HG03025 (cell line): Measurements from ENCODE around the gene ARL14EP.

Experiments used
- ATAC-seq: cut with Tn5 transposase; IDR thresholded peaks from one replicate; pipeline ENCODE4 v1.9.1; 2021; ENCODE audit warnings: mild to moderate bottlenecking, moderate library complexity; ENCODE audit not compliant: unreplicated experiment, low FRiP score

Gene ARL14EP

GRCh38 chr11:30368394-30368793 is 45.5 kb downstream of the ARL14EP start:
- ATAC-seq: no peak

- no peak for ATAC-seq
These were observed 47.3 kb downstream of the ARL14EP start for GRCh38 chr11:30370164-30370563.

- ATAC-seq: no peak
These were observed 54.4 kb downstream of the ARL14EP start for GRCh38 chr11:30377347-30377746.

DNA sequence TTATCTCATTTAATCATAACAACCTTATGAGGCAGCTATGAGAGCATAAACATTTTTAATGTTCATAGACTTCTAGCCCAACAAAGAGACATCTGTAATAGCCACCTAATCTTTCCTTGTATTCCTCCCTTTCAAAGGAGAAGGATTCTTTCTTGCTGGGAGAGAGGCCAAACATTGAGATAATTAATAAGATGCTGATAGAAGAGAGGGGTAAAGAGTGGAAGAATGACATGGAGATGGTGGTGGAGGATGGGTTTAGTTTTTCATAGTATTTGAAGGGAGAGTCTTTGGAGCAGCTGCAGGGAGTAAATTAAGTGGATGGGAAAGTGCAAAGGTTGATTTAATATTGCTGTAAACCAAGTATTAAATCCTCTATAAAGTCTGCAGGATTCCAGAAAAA is 57.9 kb downstream of the ARL14EP start:
- no peak for ATAC-seq

DNA sequence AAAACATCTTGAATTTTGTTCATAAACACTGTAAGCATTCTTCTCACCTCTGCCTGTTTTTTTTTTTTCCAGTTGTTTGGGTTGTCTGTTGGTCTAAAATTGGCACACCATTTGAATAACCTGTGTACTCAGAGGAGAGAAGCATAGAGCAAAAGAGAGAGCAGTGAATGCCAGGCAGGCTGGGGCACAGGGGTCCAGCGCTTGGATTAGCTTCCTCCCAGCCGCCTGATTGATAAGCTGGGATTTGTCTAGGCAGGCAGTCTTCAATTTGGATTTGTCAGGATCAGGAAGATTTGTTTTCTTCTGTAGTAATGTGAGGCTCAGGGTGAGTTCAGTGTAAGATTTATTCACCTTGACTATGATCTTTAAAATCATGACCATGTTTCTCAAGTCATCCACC is 59.0 kb downstream of the ARL14EP start:
- no peak for ATAC-seq
